OCI-LY7 (cell line): ENCODE data around the gene VSNL1. TPM values are rescaled to one million over a fixed set of nuclear protein-coding genes. Genes with fewer than 3 reads are reported as not detected.

Source experiments
- BruUV-seq: library from RNA; stranded (reverse); fragments of 400-500 nt; replicated peaks from 2 replicates; lab custom pipeline; 2021; lab: Mats Ljungman, UMichigan
- CTCF ChIA-PET: fragments of 300-600 bp; sonication (Branson Sonifier 250); formaldehyde crosslinking; loops from one replicate; lab custom pipeline; 2022; ENCODE audit warnings: antibody characterized with exemption; ENCODE audit not compliant: unreplicated experiment; lab: Charles Lee
- POLR2A ChIA-PET: fragments of 300-600 bp; sonication (Branson Sonifier 250); formaldehyde crosslinking; loops from one replicate; lab custom pipeline; 2022; ENCODE audit warnings: antibody characterized with exemption; lab: Charles Lee
- DNase-seq: peaks from one replicate; pipeline ENCODE4 v3.0.0-alpha.2; 2015; ENCODE audit warnings: low spot score
- H2AFZ ChIP-seq: fragments of 200-600 bp; sonication (generic), shearing (Covaris generic); 2 replicates; pipeline ENCODE4 v1.6.1; 2014; ENCODE audit warnings: mild to moderate bottlenecking, antibody characterized with exemption, low read length, moderate library complexity
- H3K27ac ChIP-seq: fragments of 200-600 bp; sonication (generic); 2 replicates; pipeline ENCODE4 v1.5.1; 2014; ENCODE audit warnings: mixed run types, low read depth, mild to moderate bottlenecking, moderate library complexity, low read length, inconsistent platforms; ENCODE audit not compliant: poor library complexity, severe bottlenecking
- H3K36me3 ChIP-seq: fragments of 200-600 bp; sonication (generic); 2 replicates; pipeline ENCODE4 v1.6.1; 2014; ENCODE audit warnings: mild to moderate bottlenecking, antibody characterized with exemption, low read length, moderate library complexity, mixed read lengths; ENCODE audit not compliant: insufficient read depth
- H3K4me1 ChIP-seq: fragments of 200-600 bp; sonication (generic); 2 replicates; pipeline ENCODE4 v1.5.1; 2014; ENCODE audit warnings: mild to moderate bottlenecking, low read length; ENCODE audit not compliant: insufficient read depth, poor library complexity, severe bottlenecking
- H3K4me2 ChIP-seq: fragments of 200-600 bp; sonication (generic); 2 replicates; pipeline ENCODE4 v1.6.1; 2014; ENCODE audit warnings: mild to moderate bottlenecking, low read length
- H3K4me3 ChIP-seq: fragments of 200-600 bp; sonication (generic); 2 replicates; pipeline ENCODE4 v1.5.1; 2014; ENCODE audit warnings: mild to moderate bottlenecking, low read depth, low read length; ENCODE audit not compliant: poor library complexity, severe bottlenecking
- H3K79me2 ChIP-seq: fragments of 200-600 bp; sonication (generic); 2 replicates; pipeline ENCODE4 v1.6.1; 2016; ENCODE audit warnings: low read depth, mild to moderate bottlenecking, low read length, moderate library complexity, mixed read lengths; ENCODE audit not compliant: insufficient read depth
- H3K9me2 ChIP-seq: fragments of 200-600 bp; sonication (generic); 2 replicates; pipeline ENCODE4 v1.6.1; 2016; ENCODE audit warnings: mild to moderate bottlenecking, low read length, mixed read lengths; ENCODE audit not compliant: insufficient read depth
- H3K9me3 ChIP-seq: fragments of 200-600 bp; sonication (generic); 2 replicates; pipeline ENCODE4 v1.6.1; 2014; ENCODE audit warnings: mild to moderate bottlenecking, mixed run types, low read length, mixed read lengths
- H4K20me1 ChIP-seq: fragments of 200-600 bp; sonication (generic); 2 replicates; pipeline ENCODE4 v1.6.1; 2014; ENCODE audit warnings: mild to moderate bottlenecking, antibody characterized with exemption, low read length, moderate library complexity, mixed read lengths; ENCODE audit not compliant: insufficient read depth
- EZH2phosphoT487 ChIP-seq: fragments of 200-600 bp; sonication (generic); IDR thresholded peaks from 2 replicates; pipeline ENCODE4 v1.6.1; 2018; ENCODE audit warnings: low read depth, borderline replicate concordance, mild to moderate bottlenecking, mixed run types, antibody characterized with exemption, low read length, moderate library complexity, mixed read lengths
- intact Hi-C: fragments of 100-400 bp; cut with micrococcal nuclease; formaldehyde crosslinking; loops from one replicate; pipeline ENCODE4 v1.10.0; 2022; ENCODE audit not compliant: unreplicated experiment
- total RNA-seq, 2 experiments: library from RNA; depleted of rRNA in 1 of 2; stranded (reverse); fragments of >200 nt in 1 of 2; shearing (Covaris generic) in 1 of 2; gene quantifications; 2 replicates each; pipeline ENCODE4 v1.2.3, GENCODE V29; 2014 to 2022
- TF ChIP-seq, protein P1 (sequence below): fragments of 200-600 bp; sonication (generic); conservative IDR thresholded peaks from 2 replicates; pipeline ENCODE4 v1.5.1; 2014; ENCODE audit warnings: mild to moderate bottlenecking, antibody characterized with exemption, low read length, moderate library complexity, mixed read lengths

The VSNL1 gene
- total RNA-seq, 2 experiments from 2014 or later = not detected

DNA sequence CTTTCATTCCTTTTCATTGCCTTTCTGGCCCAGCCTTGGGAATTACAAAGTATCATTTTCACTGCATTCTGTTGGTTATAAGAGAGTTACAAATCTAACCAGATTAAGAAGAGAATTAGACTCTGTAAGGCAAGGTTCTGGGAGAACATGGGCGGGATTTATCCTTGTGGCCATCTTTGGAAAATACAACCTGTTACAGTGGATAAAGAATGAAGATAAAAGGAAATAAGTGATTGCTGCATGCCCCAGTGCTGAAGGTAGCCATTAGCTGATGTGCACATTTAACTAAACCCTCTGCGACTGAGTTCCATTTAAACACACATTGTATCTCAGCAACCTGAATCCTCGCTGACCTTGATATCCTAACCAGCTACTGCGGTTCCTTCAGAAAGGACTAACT is 119.7 kb downstream of the VSNL1 start:
- no peak for DNase-seq
- Histone ChIP-seq H3K79me2 (no peaks in the 10 kb centered on the region), H3K4me2 (no peak overlapping the region), H2AFZ (no peak overlapping the region), H3K9me2 (no peaks in the 10 kb centered on the region), H3K36me3 (peaks cover 38% of the 10 kb centered on the region), H3K9me3 (no peaks in the 10 kb centered on the region), H3K27ac (no peak overlapping the region), H3K4me1 (no peaks in the 10 kb centered on the region), H3K4me3 (no peak overlapping the region), H4K20me1 (no peaks in the 10 kb centered on the region)
- CTCF ChIA-PET = no interaction called here
- intact Hi-C loops = no loop called here
- POLR2A ChIA-PET = interaction anchor here (0.7 to 1.0 kb wide), 2 partner anchors 13 to 21 kb away, joined by 3 read pairs; no protein-coding TSS in a partner anchor
- no peak for TF ChIP-seq EZH2phosphoT487
- TF ChIP-seq, protein P1, sequence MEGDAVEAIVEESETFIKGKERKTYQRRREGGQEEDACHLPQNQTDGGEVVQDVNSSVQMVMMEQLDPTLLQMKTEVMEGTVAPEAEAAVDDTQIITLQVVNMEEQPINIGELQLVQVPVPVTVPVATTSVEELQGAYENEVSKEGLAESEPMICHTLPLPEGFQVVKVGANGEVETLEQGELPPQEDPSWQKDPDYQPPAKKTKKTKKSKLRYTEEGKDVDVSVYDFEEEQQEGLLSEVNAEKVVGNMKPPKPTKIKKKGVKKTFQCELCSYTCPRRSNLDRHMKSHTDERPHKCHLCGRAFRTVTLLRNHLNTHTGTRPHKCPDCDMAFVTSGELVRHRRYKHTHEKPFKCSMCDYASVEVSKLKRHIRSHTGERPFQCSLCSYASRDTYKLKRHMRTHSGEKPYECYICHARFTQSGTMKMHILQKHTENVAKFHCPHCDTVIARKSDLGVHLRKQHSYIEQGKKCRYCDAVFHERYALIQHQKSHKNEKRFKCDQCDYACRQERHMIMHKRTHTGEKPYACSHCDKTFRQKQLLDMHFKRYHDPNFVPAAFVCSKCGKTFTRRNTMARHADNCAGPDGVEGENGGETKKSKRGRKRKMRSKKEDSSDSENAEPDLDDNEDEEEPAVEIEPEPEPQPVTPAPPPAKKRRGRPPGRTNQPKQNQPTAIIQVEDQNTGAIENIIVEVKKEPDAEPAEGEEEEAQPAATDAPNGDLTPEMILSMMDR = no peak
- no TSS peak for BruUV-seq

DNA sequence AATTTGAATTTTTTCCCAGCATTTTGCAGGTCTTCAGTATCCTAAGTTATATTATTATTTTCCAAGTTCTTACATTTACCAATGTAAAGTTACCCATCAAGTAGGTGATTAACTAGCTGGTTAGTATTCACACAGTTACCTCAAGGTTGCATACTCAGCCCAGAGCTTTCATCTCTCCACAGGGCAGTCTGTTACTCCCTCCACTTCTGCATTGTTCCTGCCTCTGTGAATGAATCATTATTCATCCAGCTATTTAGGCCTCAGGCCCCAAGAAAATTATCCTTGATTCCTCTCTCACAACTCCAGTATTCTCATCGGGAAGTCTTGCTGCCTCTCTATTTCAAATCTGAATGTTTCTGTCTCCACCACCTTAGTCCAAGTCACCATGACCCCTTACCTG is 121.0 kb downstream of the VSNL1 start:
- Histone ChIP-seq H4K20me1 (no peaks in the 10 kb centered on the region), H3K27ac (no peak overlapping the region), H3K79me2 (no peaks in the 10 kb centered on the region), H3K4me2 (no peak overlapping the region), H3K9me2 (no peaks in the 10 kb centered on the region), H2AFZ (no peak overlapping the region), H3K36me3 (peaks cover 51% of the 10 kb centered on the region), H3K9me3 (no peaks in the 10 kb centered on the region), H3K4me3 (no peak overlapping the region), H3K4me1 (no peaks in the 10 kb centered on the region)
- ChIA-PET CTCF (no interaction called here), POLR2A (interaction anchor here (0.7 to 1.6 kb wide), 3 partner anchors 10 to 180 kb away, joined by 3 to 7 read pairs (median 4); no protein-coding TSS in a partner anchor)
- no TSS peak for BruUV-seq
- DNase-seq = no peak
- intact Hi-C loops = no loop called here
- no peak for TF ChIP-seq EZH2phosphoT487
- TF ChIP-seq, protein P1 = no peak

DNA sequence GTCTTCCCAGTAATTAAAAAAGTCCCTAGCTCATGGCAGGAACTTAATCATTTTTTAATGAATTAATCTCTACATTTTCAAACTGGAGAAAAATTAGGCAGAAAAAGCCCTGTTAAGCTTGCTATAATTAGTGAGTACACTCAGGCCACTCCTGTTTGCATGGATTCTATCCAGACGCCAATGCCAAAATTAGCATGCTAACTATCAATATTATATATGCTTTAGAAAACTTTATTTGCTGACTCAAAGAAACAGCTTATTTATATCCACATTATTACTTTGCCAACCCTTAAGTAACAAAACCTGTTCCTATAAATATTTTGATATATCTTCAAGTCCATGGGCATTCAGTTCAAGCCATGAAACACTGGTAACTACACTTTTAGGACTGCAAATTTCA is 122.2 kb downstream of the VSNL1 start:
- Histone ChIP-seq H3K4me1 (no peaks in the 10 kb centered on the region), H3K4me2 (no peak overlapping the region), H3K27ac (no peak overlapping the region), H4K20me1 (no peaks in the 10 kb centered on the region), H3K36me3 (peaks cover 63% of the 10 kb centered on the region), H3K9me3 (no peaks in the 10 kb centered on the region), H2AFZ (no peak overlapping the region), H3K4me3 (no peak overlapping the region), H3K79me2 (no peaks in the 10 kb centered on the region), H3K9me2 (no peaks in the 10 kb centered on the region)
- DNase-seq = no peak
- BruUV-seq = no TSS peak
- intact Hi-C loops = no loop called here
- TF ChIP-seq, protein P1 = no peak
- no peak for TF ChIP-seq EZH2phosphoT487
- POLR2A ChIA-PET = interaction anchor here (0.7 to 1.6 kb wide), 3 partner anchors 8 to 585 kb away, joined by 3 to 7 read pairs (median 3); no protein-coding TSS in a partner anchor
- CTCF ChIA-PET = no interaction called here
